ENCODE measurements around the gene PFKFB2. TPM values are rescaled to one million over a fixed set of nuclear protein-coding genes. Genes with fewer than 3 reads are reported as not detected.

The PFKFB2 gene
- total RNA-seq, 1 donor from 2014 or later, result 8.9 TPM

DNA sequence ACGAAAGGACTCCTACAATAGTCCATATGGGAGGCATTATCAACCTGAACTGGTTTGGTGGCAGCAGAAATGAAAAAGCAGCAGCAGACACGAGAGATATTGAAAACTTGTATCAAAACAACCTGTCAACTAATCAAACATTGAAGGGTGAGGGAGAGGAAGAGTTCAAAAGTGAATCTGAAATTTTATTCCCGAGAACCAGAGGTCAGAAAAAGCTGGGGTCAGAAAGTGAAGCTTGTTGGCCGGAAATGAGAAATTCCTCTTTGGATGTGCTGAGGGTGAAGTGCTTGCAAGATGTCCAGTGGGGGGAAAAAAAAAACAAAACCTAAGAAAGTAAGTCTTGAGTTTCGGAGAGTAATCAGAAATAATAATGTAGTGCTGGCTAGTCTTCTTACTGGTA, 49.1 kb downstream of the PFKFB2 start:
- Mint-ChIP-seq H3K36me3 (ENCODE audit: low read depth, unreplicated experiment) (peaks cover 4% of the 10 kb centered on the region), H3K27ac (ENCODE audit: unreplicated experiment) (no peak overlapping the region), H3K4me1 (ENCODE audit: unreplicated experiment) (no peaks in the 10 kb centered on the region), H3K4me3 (ENCODE audit: unreplicated experiment) (no peak overlapping the region), H3K9me3 (ENCODE audit: unreplicated experiment) (no peaks in the 10 kb centered on the region), H3K27me3 (ENCODE audit: unreplicated experiment) (peaks cover 2% of the 10 kb centered on the region)
- no peak for DNase-seq (ENCODE audit: low spot score)
- TF ChIP-seq, protein P1, sequence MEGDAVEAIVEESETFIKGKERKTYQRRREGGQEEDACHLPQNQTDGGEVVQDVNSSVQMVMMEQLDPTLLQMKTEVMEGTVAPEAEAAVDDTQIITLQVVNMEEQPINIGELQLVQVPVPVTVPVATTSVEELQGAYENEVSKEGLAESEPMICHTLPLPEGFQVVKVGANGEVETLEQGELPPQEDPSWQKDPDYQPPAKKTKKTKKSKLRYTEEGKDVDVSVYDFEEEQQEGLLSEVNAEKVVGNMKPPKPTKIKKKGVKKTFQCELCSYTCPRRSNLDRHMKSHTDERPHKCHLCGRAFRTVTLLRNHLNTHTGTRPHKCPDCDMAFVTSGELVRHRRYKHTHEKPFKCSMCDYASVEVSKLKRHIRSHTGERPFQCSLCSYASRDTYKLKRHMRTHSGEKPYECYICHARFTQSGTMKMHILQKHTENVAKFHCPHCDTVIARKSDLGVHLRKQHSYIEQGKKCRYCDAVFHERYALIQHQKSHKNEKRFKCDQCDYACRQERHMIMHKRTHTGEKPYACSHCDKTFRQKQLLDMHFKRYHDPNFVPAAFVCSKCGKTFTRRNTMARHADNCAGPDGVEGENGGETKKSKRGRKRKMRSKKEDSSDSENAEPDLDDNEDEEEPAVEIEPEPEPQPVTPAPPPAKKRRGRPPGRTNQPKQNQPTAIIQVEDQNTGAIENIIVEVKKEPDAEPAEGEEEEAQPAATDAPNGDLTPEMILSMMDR (IDR thresholded peaks at IDR 0.05; ENCODE audit: unreplicated experiment), result no peak

DNA sequence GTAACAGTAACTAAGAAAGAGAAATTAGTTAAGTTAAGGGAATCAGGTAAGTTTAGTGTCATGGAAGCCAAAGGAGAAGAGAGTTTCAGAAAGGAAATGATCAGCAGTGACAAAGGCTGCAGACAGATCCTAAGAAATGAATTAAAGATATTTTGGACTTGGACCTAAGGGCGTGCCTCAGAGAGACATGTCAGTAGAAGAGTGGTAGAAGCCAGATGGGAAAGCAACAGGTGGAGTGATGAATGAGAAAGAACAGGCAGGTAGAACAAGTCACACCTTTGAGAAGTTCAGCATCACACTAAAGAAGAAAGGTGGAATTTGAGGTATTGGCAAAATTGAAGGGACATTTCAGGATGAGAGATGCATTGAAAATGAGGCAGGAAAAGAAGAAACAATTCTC, 49.6 kb downstream of the PFKFB2 start:
- TF ChIP-seq, protein P1 (IDR thresholded peaks at IDR 0.05; ENCODE audit: unreplicated experiment), result no peak
- Mint-ChIP-seq H3K27ac (ENCODE audit: unreplicated experiment) (no peak overlapping the region), H3K36me3 (ENCODE audit: low read depth, unreplicated experiment) (peaks cover 2% of the 10 kb centered on the region), H3K9me3 (ENCODE audit: unreplicated experiment) (no peaks in the 10 kb centered on the region), H3K4me1 (ENCODE audit: unreplicated experiment) (no peaks in the 10 kb centered on the region), H3K27me3 (ENCODE audit: unreplicated experiment) (peaks cover under 1% of the 10 kb centered on the region), H3K4me3 (ENCODE audit: unreplicated experiment) (no peak overlapping the region)
- DNase-seq (ENCODE audit: low spot score), result no peak

DNA sequence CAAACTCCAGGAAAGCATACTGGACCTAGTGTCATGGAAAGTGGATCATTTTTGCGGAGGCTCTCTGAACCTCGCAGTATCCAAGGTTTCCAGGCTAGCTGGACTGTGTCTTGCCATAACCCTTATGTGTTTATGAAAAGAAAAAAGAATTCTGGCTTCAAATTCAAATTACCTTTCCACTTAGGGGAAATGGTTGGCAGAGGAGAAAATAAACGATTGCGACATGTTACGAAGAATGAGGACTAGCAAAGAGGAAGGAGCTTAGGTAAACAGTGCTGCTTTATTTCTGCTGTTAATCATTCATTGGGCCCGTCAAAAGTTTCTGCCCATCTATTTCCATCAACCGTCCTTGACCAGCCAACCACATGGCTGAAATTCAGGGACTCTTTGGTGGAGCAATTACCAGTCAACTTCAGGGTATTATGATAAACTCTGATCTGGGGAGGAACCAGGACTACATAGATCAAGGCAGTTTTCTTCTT, 50.9 kb downstream of the PFKFB2 start, which contains the start of gene C4BPA:
Gene C4BPA, plus strand, starts transcription at position 342 of the 482 bp plus-strand sequence. CDS start 8,793 bp downstream, outside the sequence.
- Mint-ChIP-seq H3K9me3 (ENCODE audit: unreplicated experiment) (no peaks in the 10 kb centered on the region), H3K4me3 (ENCODE audit: unreplicated experiment) (no peak within 1 kb of the TSS), H3K4me1 (ENCODE audit: unreplicated experiment) (no peaks in the 10 kb centered on the region), H3K27me3 (ENCODE audit: unreplicated experiment) (no peaks in the 10 kb centered on the region), H3K27ac (ENCODE audit: unreplicated experiment) (no peak within 1 kb of the TSS), H3K36me3 (ENCODE audit: low read depth, unreplicated experiment) (no peaks in the 10 kb centered on the region)
- DNase-seq (ENCODE audit: low spot score), result no peak
- TF ChIP-seq, protein P1 (IDR thresholded peaks at IDR 0.05; ENCODE audit: unreplicated experiment), result no peak

DNA sequence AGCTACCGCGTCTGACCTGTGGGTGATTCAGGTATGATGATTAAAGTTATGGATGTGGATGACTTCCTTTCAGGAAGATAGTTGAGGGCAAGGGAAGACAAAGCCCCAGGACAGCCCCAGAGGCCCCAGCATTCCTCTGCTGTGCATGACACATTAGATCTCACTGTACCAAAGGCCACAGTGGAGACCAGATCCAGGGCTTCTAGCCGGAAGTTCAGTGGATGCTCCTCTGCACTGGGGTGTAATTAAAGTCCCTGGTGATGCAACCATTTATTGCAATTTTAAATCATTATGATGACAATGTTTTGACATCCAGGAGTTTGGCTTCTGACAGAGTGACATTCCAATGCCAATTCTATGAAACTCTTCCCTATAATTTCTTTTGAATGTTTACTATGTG, 55.9 kb downstream of the PFKFB2 start:
- H3K4me1 Mint-ChIP-seq (ENCODE audit: unreplicated experiment), result no peaks in the 10 kb centered on the region
- no peaks in the 10 kb centered on the region for H3K9me3 Mint-ChIP-seq (ENCODE audit: unreplicated experiment)
- no peaks in the 10 kb centered on the region for H3K36me3 Mint-ChIP-seq (ENCODE audit: low read depth, unreplicated experiment)
- no peak overlapping the region for H3K27ac Mint-ChIP-seq (ENCODE audit: unreplicated experiment)
- no peak overlapping the region for H3K4me3 Mint-ChIP-seq (ENCODE audit: unreplicated experiment)
- TF ChIP-seq, protein P1 (IDR thresholded peaks at IDR 0.05; ENCODE audit: unreplicated experiment), result no peak
- H3K27me3 Mint-ChIP-seq (ENCODE audit: unreplicated experiment), result no peaks in the 10 kb centered on the region
- no peak for DNase-seq (ENCODE audit: low spot score)

DNA sequence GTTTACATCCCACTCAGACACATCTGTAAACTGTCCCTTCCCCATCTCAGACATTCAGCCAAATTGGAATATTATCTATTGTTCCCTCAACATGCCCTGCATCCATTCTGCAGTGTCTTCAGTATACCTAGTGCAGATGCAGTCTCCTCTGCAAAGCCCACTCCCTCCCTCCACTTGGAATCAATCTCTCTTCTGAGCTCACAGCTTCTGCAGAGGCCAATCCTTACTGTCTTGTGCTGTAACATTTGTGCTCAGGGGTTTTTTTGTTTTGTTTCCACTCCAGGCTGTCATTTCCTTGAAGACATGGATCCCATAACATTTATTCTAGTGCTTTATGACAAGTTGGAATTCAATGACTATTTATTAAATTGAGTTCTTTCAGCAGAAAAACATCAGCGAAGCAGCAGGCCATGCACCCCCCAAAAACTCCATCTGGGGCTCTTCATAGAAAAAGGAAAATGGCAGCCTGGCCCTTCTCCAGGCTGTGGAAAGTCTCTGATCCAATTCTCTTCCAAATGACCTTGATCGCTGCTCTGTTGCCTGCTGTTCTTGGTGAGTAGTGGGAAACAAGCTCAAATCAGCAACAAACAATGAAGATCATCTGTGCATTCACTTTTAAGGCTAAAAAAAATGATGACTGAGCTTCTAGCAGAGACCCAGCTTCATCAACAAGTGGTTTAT, 59.7 kb downstream of the PFKFB2 start:
- no peaks in the 10 kb centered on the region for H3K36me3 Mint-ChIP-seq (ENCODE audit: low read depth, unreplicated experiment)
- TF ChIP-seq, protein P1 (IDR thresholded peaks at IDR 0.05; ENCODE audit: unreplicated experiment), result no peak
- no peak overlapping the region for H3K27ac Mint-ChIP-seq (ENCODE audit: unreplicated experiment)
- DNase-seq (ENCODE audit: low spot score), result no peak
- H3K4me1 Mint-ChIP-seq (ENCODE audit: unreplicated experiment), result peaks cover 1% of the 10 kb centered on the region
- no peak overlapping the region for H3K4me3 Mint-ChIP-seq (ENCODE audit: unreplicated experiment)
- no peaks in the 10 kb centered on the region for H3K9me3 Mint-ChIP-seq (ENCODE audit: unreplicated experiment)
- no peaks in the 10 kb centered on the region for H3K27me3 Mint-ChIP-seq (ENCODE audit: unreplicated experiment)

Data from endothelial cell (in vitro differentiated cells).